NCI-H2196 treated with DMSO at 0.1 percent for 48 hours (cell line): ENCODE measurements around the gene TECPR1.

ENCODE experiments used
- DNase-seq: peaks from one replicate; lab custom pipeline; 2025; ENCODE audit not compliant: unreplicated experiment; lab: John Stamatoyannopoulos, UW

The TECPR1 gene

GRCh38 chr7:98166668-98166970, 85.4 kb downstream of the TECPR1 start:
- no peak for DNase-seq

GRCh38 chr7:98165827-98166667, 86.0 kb downstream of the TECPR1 start:
- peak; percentile 27 for DNase-seq
